Limb (tissue), 2 donors: ENCODE measurements around the gene PSG6.
"Not testable (repeated sequence)": the region's sequence is repeated elsewhere in the genome, so short reads cannot be mapped to it uniquely, and the experiment has no call there.

Source experiments
- DNase-seq, 2 donors: peaks; one replicate each; pipeline ENCODE4 v3.0.0-alpha.2; 2016; ENCODE audit errors: extremely low spot score in 2 of 2

PSG6 gene

GRCh38 chr19:42911731-42912130 is 6.0 kb downstream of the PSG6 start:
- not testable (repeated sequence) for DNase-seq

DNA sequence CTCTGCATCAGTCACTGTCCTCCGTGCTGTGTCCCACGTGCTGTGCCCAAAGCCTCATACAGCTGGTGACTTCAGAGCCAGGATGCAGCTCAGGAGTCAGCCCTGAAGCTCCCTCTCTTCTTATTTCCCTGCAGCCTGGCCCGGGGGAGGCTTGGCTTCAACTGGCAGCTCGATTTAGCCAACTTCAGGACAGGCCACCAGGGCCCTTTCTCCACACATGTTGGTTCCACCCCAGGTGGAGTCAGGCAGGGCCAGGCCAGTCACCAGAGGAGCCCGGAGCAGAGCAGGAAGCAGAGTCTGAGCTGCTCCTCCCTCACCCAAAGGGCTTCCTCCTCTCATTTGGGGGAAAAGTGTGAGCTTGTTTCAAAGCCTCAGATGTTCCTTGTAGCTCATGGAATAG is 11.5 kb downstream of the PSG6 start:
- DNase-seq: not testable (repeated sequence)

- not testable (repeated sequence) for DNase-seq
Observed at GRCh38 chr19:42900561-42900960, 17.1 kb downstream of the PSG6 start.

DNA sequence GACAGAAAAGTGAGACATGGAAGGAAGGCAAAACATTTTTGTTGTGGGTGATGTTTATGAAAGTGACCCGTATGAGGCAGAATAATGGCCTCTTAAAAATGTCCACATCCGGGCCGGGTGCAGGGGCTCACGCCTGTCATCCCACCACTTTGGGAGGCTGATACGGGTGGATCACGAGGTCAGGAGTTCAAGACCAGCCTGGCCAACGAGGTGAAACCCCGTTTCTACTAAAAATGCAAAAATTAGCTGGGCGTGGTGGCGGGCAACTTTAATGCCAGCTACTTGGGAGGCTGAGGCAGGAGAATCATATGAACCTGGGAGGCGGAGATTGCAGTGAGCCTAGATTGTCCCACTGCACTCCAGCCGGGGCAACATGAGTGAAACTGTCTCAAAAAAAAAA is 18.0 kb downstream of the PSG6 start:
- not testable (repeated sequence) for DNase-seq

- DNase-seq: not testable (repeated sequence)
Observed at GRCh38 chr19:42899110-42899509, 18.6 kb downstream of the PSG6 start.

DNA sequence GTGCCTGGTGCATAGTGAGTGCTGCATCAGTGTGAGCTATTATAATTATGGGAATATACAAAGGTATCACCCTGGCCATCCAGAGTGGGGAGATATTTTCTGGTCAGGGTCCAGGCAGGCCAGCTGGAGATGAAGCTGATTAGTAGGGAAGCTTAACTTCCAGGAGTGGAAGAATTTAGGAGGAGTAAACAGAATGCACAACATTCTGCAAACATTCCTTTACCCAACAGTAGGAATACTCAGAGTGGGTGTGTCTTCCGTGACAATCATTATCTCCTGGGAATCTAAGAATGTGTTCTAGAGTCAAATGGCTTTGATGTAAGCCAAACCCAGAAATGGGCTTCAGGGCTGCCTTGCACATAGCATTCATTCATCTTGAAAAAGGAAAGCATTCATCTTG is 19.0 kb downstream of the PSG6 start:
- not testable (repeated sequence) for DNase-seq

- DNase-seq: not testable (repeated sequence)
Observed at GRCh38 chr19:42897729-42898128, 20.0 kb downstream of the PSG6 start.

DNA sequence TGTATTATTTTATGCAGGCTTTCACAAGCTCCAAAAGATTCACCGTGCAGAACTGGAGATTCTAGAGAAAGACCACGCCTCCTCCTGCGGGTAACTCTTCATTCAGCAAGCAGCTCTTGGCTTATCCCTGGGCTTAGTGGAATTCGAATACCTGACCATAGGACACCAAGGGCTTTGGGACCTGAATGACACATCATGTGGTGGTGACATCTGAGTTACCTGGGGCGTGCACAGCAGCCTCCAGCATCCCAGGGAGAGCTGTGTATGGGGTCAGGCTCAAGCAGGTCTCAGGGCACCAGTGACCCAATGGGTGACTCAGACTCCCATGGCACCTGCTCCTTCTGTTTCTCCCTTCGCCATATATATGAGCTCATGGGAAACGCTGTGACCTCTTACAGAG is 27.2 kb downstream of the PSG6 start:
- not testable (repeated sequence) for DNase-seq

GRCh38 chr19:42887876-42888445 is 29.7 kb downstream of the PSG6 start:
- DNase-seq: not testable (repeated sequence)

DNA sequence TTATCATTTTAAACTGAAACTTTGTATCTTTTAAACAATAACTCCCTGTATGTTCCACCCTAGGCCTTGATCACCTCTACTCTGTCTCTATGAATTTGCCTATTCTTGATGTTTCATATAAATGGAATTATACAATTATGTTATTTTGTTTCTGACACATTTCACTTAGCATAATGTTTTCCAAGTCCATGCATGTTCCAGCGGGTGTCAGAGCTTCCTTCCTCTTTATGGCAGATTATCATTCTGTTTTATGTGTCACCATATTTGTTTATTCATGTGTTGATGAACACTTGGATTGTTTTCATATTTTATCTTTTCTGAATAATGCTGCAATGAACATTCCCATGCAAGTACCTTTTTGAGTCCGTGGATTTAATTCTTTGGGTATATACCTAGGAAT is 35.0 kb downstream of the PSG6 start:
- DNase-seq: not testable (repeated sequence)

GRCh38 chr19:42882010-42882409 is 35.7 kb downstream of the PSG6 start:
- not testable (repeated sequence) for DNase-seq

- DNase-seq: not testable (repeated sequence)
Observed at GRCh38 chr19:42881279-42881678, 36.4 kb downstream of the PSG6 start.

DNA sequence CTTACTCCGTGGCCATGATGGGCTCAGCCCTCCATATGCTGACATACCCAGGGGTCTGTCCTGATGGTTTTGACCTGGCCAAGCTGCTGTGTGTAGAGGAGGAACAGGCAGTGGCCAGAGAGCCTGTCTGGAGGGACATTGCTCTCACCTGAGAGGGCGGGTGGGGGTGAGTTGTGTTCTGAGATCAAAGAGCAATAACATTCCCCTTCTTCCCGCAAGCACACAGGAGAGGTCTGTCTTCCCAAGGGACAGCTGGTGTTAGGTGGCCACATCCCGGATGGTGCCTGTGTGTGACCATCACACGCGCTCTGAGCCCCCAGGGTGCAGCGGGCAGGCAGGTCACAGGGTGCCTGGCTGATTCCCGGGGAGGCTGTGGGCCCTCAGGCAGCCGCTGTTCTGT is 37.1 kb downstream of the PSG6 start:
- not testable (repeated sequence) for DNase-seq

DNA sequence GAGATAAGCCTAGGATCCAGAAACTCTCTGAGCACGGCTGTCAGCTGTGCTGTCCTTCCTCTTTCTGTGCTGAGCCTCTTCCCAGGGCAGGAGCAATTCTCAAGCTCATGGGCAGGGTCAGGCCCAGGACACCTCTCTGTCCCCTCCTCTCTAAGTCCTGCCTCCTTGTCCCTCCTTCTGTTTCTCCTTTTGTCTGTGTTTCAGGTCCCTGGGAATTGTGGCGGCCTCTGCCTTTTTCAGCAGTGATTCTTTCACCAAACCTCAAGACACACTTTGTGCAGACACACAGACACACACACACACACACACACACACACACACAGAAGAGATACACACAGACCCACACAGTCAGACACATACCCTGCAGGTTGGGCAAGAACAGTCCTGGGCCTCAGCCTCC is 38.1 kb downstream of the PSG6 start, which contains the start of gene PSG1:
PSG1 (minus strand) TSS at position 101 of the 400 bp plus-strand sequence. CDS start 132 bp downstream, outside the sequence.
- no peak for DNase-seq

- not testable (repeated sequence) for DNase-seq
Observed at GRCh38 chr19:42876596-42876995, 41.1 kb downstream of the PSG6 start.

DNA sequence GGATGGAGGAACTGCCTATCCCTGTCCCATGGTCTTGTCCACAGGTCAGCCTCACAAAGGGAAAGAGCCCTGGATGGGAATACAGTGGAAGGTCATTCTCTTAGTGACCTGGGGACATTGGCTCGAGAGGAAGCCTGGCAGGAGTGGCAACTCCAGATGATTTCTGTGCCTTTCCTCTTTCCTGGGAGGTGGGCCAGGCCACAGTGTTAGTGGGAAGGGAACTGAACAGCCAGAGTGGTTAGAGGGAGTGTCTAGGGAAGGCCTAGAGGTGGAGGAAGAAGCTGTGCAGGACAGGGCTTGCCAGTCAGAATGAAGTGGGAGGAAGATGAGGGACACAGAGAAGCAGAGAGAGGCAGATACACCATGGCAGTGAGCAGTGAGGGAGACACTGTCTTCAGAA is 41.8 kb downstream of the PSG6 start:
- DNase-seq: not testable (repeated sequence)

GRCh38 chr19:42874901-42875813 is 42.5 kb downstream of the PSG6 start:
- not testable (repeated sequence) for DNase-seq

DNA sequence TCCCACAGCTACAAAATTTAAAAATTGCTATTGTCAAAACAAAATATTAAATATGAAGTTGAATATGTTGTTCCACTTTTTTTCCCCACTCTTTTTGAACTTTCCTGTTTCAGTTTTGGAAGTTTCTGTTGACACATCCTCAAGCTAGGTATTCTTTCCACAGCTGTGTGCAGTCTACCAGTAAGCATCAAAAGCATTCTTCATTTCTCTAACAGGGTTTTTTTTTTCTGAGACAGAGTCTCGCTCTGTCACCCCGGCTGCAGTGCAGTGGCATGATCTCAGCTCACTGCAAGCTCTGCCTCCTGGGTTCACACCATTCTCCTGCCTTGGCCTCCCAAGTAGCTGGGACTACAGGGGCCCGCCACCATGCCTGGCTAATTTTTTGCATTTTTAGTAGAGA is 43.6 kb downstream of the PSG6 start:
- DNase-seq: not testable (repeated sequence)

- no peak for DNase-seq
Observed at GRCh38 chr19:42872608-42873007, 45.1 kb downstream of the PSG6 start.

- DNase-seq: no peak
Observed at GRCh38 chr19:42857544-42857867, 60.2 kb downstream of the PSG6 start.

DNA sequence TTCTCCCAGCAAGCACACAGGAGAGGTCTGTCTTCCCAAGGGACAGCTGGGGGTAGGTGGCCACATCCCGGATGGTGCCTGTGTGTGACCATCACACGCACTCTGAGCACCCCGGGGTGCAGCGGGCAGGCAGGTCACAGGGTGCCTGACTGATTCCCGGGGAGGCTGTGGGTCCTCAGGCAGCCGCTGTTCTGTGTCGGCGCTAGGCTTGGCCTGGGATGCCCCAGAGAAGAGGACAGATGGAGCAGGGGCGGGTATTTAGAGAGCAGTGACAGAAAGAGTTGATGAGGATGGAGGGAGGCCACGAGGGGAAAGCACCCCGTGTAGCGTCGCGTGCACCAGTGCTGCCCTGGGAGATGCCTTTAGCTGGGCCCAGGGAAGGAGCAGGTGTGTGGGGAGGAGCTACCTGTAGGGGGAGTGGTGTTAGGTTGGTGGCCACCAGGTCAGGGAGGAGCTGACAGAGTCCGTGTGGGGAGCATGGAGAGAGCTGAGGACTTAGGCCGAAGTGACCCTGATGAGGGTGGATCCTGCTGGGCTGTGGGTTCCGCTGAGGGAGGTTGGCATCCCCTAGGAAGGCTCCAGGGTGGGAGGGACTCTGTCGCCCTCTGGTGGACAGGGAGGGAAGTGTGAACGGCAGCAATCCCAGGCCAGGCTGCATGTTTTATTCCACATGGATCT is 60.7 kb downstream of the PSG6 start:
- DNase-seq: not testable (repeated sequence)

DNA sequence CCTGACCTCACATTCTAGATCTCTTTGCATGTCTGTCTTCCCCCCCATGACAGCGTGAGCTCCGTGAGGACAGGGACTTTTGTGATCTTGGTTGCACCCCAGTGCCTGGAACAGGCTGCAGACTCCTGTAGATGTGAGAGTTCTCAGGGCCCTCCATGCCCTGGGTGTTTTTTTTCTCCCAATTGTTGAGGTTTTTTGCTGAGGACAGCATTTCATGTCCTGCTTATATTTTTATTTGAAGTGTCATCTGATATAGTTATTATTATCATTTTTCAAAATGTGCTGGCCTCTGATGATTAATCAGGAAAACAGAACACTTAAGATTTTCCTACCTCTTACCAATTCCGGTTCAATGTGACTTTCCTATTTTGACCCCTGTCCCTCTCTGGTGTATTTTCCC is 62.9 kb downstream of the PSG6 start:
- not testable (repeated sequence) for DNase-seq
